HepG2 (cell line): ENCODE results near the gene PTTG1. TPM values are rescaled to one million over a fixed set of nuclear protein-coding genes. Genes with fewer than 3 reads are reported as not detected.
A peak's percentile ranks its signal among the peaks of the same experiment; 100 is the strongest.

ENCODE experiments used
- ATAC-seq: fragments of 200-7000 bp; cut with Tn5 transposase; 3 replicates; pipeline ENCODE4 v1.9.1; 2020; ENCODE audit warnings: mild to moderate bottlenecking, moderate library complexity
- BruUV-seq: library from RNA; stranded (reverse); fragments of 400-500 nt; replicated peaks from 2 replicates; lab custom pipeline; 2021; lab: Mats Ljungman, UMichigan
- CTCF ChIA-PET: fragments of 300-600 bp; formaldehyde crosslinking; extraction: SDS; loops from one replicate; lab custom pipeline; 2021; ENCODE audit warnings: low total read pairs, inconsistent platforms, low intra/inter-chr PET ratio; lab: Yijun Ruan, JAX
- POLR2A ChIA-PET: fragments of 350-600 bp; sonication (Branson Sonifier 250); formaldehyde crosslinking; loops from one replicate; lab custom pipeline; 2020; ENCODE audit warnings: antibody characterized with exemption, inconsistent platforms; lab: Yijun Ruan, JAX
- DNase-seq: peaks from one replicate; pipeline ENCODE4 v3.0.0-alpha.2; 2015; ENCODE audit warnings: low spot score
- FAIRE-seq: peaks from 3 replicates; lab custom pipeline; 2011; peaks lifted over from hg19 to GRCh38; lab: Jason Lieb, UNC
- H2AFZ ChIP-seq: one replicate; pipeline ENCODE4 v1.6.1; 2011; ENCODE audit warnings: low read length, inconsistent platforms
- H3K27ac ChIP-seq: fragments of 300-600 bp; 3 replicates; pipeline ENCODE4 v1.8.0; 2011; ENCODE audit warnings: mixed run types, mild to moderate bottlenecking, mixed read lengths, low read length, inconsistent platforms; ENCODE audit not compliant: insufficient read depth; ENCODE audit errors: extremely low read length
- H3K27me3 ChIP-seq, 2 experiments: fragments of 200-600 bp in 1 of 2; 2 replicates in 1 of 2; 3 replicates in 1 of 2; pipeline versions ENCODE4 v1.6.0 to v1.8.0; 2011; ENCODE audit warnings: low read length in 2 of 2, mild to moderate bottlenecking in 2 of 2, moderate library complexity in 2 of 2, inconsistent platforms in 1 of 2; ENCODE audit not compliant: insufficient read depth in 2 of 2, control insufficient read depth in 1 of 2
- H3K36me3 ChIP-seq, 2 experiments: fragments of 200-600 bp in 1 of 2; replicated peaks in 1 of 2; 2 replicates in 1 of 2; 3 replicates in 1 of 2; pipeline versions ENCODE4 v1.5.1 to v1.8.0; 2011; ENCODE audit warnings: low read length in 2 of 2, inconsistent platforms in 1 of 2; ENCODE audit not compliant: insufficient read depth in 2 of 2, control insufficient read depth in 1 of 2
- H3K4me1 ChIP-seq: 2 replicates; pipeline ENCODE4 v1.5.1; 2012; ENCODE audit warnings: low read length, inconsistent platforms; ENCODE audit not compliant: insufficient read depth
- H3K4me2 ChIP-seq: 2 replicates; pipeline ENCODE4 v1.6.0; 2011; ENCODE audit warnings: low read depth, low read length, inconsistent platforms
- H3K4me3 ChIP-seq, 3 experiments: fragments of 200-600 bp in 1 of 3; sonication (generic), shearing (Covaris generic) in 1 of 3; replicated peaks in 1 of 3; 2 replicates each; pipeline ENCODE4 v1.5.1; 2011 to 2016; ENCODE audit warnings: low read length in 3 of 3, inconsistent platforms in 2 of 3, low read depth in 2 of 3, mild to moderate bottlenecking in 2 of 3, control low read depth in 1 of 3, mixed read lengths in 1 of 3; ENCODE audit not compliant: insufficient read depth in 1 of 3
- H3K79me2 ChIP-seq: one replicate; pipeline ENCODE4 v1.6.1; 2011; ENCODE audit warnings: low read length, inconsistent platforms; ENCODE audit not compliant: insufficient read depth
- H3K9ac ChIP-seq: 2 replicates; pipeline ENCODE4 v1.6.0; 2011; ENCODE audit warnings: mild to moderate bottlenecking, low read depth, low read length, inconsistent platforms; ENCODE audit not compliant: insufficient read depth
- H3K9me3 ChIP-seq: 2 replicates; pipeline ENCODE4 v1.5.1; 2012; ENCODE audit warnings: mild to moderate bottlenecking, low read length
- H4K20me1 ChIP-seq: 2 replicates; pipeline ENCODE4 v1.6.0; 2011; ENCODE audit warnings: inconsistent platforms, mild to moderate bottlenecking, low read length, moderate library complexity; ENCODE audit not compliant: insufficient read depth
- POLR2AphosphoS2 ChIP-seq: IDR thresholded peaks from 2 replicates; pipeline ENCODE4 v1.6.1; 2011; ENCODE audit warnings: low read depth, low read length, improper control_type of control experiment
- ZBTB42 ChIP-seq: sonication (generic); formaldehyde crosslinking; IDR thresholded peaks from 2 replicates; pipeline ENCODE4 v1.5.0; 2020; ENCODE audit warnings: mild to moderate bottlenecking, missing genetic modification reagents
- ZNF33B ChIP-seq: sonication (generic); formaldehyde crosslinking; IDR thresholded peaks from 2 replicates; pipeline ENCODE4 v1.5.1; 2020; ENCODE audit warnings: mild to moderate bottlenecking, missing genetic modification reagents
- WGBS: methylation state at CpG from one replicate; pipeline ENCODE4 v1.1.6; 2017; ENCODE audit warnings: low lambda C conversion rate; 5-methylcytosine and 5-hydroxymethylcytosine counted together
- in situ Hi-C: cut with HindIII; loops from 2 replicates; pipeline ENCODE4 v1.10.0; 2017; ENCODE audit warnings: low pct_unique_long_range_greater_than_20kb; ENCODE audit not compliant: extremely low pct_ligation_motif_present
- intact Hi-C: fragments of 100-400 bp; cut with micrococcal nuclease; formaldehyde crosslinking; loops from one replicate; pipeline ENCODE4 v1.10.0; 2022; ENCODE audit not compliant: unreplicated experiment
- polyA plus RNA-seq, 8 experiments: library from polyadenylated mRNA; depleted of rRNA in 3 of 8; stranded (reverse) in 7 of 8; unstranded in 1 of 8; fragments of >200 nt; fragmentation: Illumina TruSeq in 4 of 8; extraction: Trizol in 4 of 8; gene quantifications; 2 replicates each; pipeline versions ENCODE4 v1.2.1 to v1.2.3, GENCODE V29; 2011 to 2016; ENCODE audit warnings: low read depth in 4 of 8, missing spikeins in 1 of 8, mixed read lengths in 1 of 8; ENCODE audit not compliant: insufficient read depth in 1 of 8
- total RNA-seq, 5 experiments: library from RNA; depleted of rRNA; stranded (reverse); fragments of >200 nt; fragmentation: Illumina TruSeq; extraction: Trizol; gene quantifications; 2 replicates each; pipeline ENCODE4 v1.2.3, GENCODE V29; 2016; ENCODE audit warnings: low read depth in 1 of 5
- TF ChIP-seq, protein P1 (sequence below): sonication (generic); formaldehyde crosslinking; IDR thresholded peaks from 2 replicates; pipeline ENCODE4 v1.5.0; 2020; ENCODE audit warnings: mild to moderate bottlenecking, low read depth, missing genetic modification reagents, borderline replicate concordance
- TF ChIP-seq, protein P2 (sequence below): fragments of 450-650 bp; IDR thresholded peaks from 2 replicates; pipeline ENCODE4 v1.6.1; 2016

The PTTG1 gene
- total and polyA plus RNA-seq, 2 of the 13 experiments (the other 11 are each of a cell fraction or from before 2014, with no cell fraction given) = 102 to 161 TPM

DNA sequence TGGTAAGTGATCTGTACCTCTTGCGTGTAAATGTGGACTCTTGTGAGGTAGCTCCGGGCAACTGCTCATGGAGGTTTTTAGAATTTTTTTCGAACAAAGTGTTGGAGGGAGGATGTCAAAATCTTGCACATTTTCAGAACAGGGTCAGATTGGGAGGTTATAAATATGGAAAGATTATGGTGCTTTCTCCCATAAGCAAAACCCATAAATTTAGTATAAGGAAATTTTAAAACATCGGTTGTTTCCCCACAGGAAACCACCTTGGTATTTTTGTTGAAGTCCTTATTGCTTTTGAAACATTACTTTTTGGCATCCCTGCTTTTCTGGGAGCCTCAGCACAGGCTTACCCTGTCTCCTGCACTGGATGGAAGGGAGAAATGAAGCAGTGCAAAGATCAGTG, 33.9 kb downstream of the PTTG1 start:
- ChIA-PET POLR2A (no interaction called here), CTCF (no interaction called here)
- BruUV-seq = no TSS peak
- H2AFZ ChIP-seq = no peak overlapping the region
- no peak overlapping the region for H3K4me3 ChIP-seq
- peaks cover 28% of the 10 kb centered on the region for H3K4me1 ChIP-seq
- ATAC-seq = no peak
- intact Hi-C loops = no loop called here
- H4K20me1 ChIP-seq = no peaks in the 10 kb centered on the region
- H3K27ac ChIP-seq = no peak overlapping the region
- no peak for DNase-seq
- peaks cover 0 to 5% of the 10 kb centered on the region in 2 experiments; a peak in 3 of 5 replicates for H3K27me3 ChIP-seq
- in situ Hi-C loops = no loop called here
- H3K9me3 ChIP-seq = no peaks in the 10 kb centered on the region
- no peaks in the 10 kb centered on the region for H3K36me3 ChIP-seq
- H3K4me2 ChIP-seq = no peak overlapping the region
- no peak for FAIRE-seq
- TF ChIP-seq POLR2AphosphoS2 = no peak
- no peak for TF ChIP-seq ZBTB42
- TF ChIP-seq ZNF33B (CRISPR knock-in tag) = no peak
- TF ChIP-seq, all 625 proteins: peak for 0
- 77% methylated on average over 4 of the region's 4 CpGs for WGBS
- Histone ChIP-seq H3K79me2 (no peaks in the 10 kb centered on the region), H3K9ac (no peak overlapping the region)

DNA sequence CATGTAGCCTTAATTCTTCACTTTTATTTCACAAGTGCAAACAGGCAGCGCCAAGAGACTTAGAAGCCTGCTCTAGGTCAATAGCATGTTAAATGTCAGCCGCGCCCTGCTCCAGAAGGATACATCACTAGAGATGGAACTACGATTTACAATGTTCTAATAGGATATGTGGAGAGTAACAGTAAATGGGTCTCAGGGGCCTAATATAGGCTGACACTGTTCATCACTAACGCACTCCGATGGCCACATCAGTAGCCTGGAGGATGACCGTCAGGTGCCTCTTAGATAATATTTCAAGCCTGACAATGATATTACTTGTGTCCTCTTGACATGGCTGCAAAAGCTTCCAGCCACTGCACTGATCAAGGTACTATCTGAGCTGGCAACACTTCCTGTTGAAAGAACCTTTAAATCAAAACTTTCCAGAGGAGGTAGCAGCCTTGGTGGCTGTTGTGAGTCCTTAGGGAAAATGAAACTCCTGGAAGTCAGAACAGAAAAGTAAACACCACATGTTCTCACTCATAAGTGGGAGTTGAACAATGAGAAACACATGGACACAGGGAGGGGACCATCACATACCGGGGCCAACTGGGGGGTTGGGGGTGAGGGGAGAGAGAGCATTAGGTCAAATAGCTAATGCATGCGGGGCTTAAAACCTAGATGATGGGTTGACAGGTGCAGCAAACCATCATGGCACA, 35.0 kb downstream of the PTTG1 start:
- H3K9me3 ChIP-seq = no peaks in the 10 kb centered on the region
- H2AFZ ChIP-seq = no peak overlapping the region
- ATAC-seq = no peak
- FAIRE-seq = no peak
- H3K4me3 ChIP-seq = no peak overlapping the region
- ChIA-PET CTCF (no interaction called here), POLR2A (no interaction called here)
- no peak overlapping the region for H3K27ac ChIP-seq
- peaks cover 28% of the 10 kb centered on the region for H3K4me1 ChIP-seq
- H3K79me2 ChIP-seq = no peaks in the 10 kb centered on the region
- in situ Hi-C loops (no loop called here), intact Hi-C loops (no loop called here)
- BruUV-seq = no TSS peak
- H4K20me1 ChIP-seq = no peaks in the 10 kb centered on the region
- WGBS = 78% methylated on average over 9 of the region's 9 CpGs
- no peak overlapping the region for H3K9ac ChIP-seq
- H3K36me3 ChIP-seq = no peaks in the 10 kb centered on the region
- TF ChIP-seq, protein P1, sequence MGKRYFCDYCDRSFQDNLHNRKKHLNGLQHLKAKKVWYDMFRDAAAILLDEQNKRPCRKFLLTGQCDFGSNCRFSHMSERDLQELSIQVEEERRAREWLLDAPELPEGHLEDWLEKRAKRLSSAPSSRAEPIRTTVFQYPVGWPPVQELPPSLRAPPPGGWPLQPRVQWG (CRISPR knock-in tag) = no peak
- TF ChIP-seq, protein P2, sequence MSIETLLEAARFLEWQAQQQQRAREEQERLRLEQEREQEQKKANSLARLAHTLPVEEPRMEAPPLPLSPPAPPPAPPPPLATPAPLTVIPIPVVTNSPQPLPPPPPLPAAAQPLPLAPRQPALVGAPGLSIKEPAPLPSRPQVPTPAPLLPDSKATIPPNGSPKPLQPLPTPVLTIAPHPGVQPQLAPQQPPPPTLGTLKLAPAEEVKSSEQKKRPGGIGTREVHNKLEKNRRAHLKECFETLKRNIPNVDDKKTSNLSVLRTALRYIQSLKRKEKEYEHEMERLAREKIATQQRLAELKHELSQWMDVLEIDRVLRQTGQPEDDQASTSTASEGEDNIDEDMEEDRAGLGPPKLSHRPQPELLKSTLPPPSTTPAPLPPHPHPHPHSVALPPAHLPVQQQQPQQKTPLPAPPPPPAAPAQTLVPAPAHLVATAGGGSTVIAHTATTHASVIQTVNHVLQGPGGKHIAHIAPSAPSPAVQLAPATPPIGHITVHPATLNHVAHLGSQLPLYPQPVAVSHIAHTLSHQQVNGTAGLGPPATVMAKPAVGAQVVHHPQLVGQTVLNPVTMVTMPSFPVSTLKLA = peak; percentile 67
- H3K4me2 ChIP-seq = peak overlapping the region; percentile 12; the same call in 1 of the 2 replicates
- no peaks in the 10 kb centered on the region for H3K27me3 ChIP-seq
- no peak for DNase-seq
